Renal cortical epithelial cell (primary cell): ENCODE measurements around the gene MACROD2. TPM values are rescaled to one million over a fixed set of nuclear protein-coding genes. Genes with fewer than 3 reads are reported as not detected.
"Not testable (repeated sequence)": the region's sequence is repeated elsewhere in the genome, so short reads cannot be mapped to it uniquely, and the experiment has no call there.

ENCODE experiments used
- DNase-seq: peaks from one replicate; pipeline ENCODE4 v3.0.0-alpha.2; 2011; ENCODE audit warnings: low read depth
- total RNA-seq: library from RNA; depleted of rRNA; stranded (reverse); fragments of >200 nt; gene quantifications from 2 replicates; pipeline ENCODE4 v1.2.3, GENCODE V29; 2014

MACROD2 gene
- total RNA-seq, 1 donor from 2014 or later, result 5.4 TPM

GRCh38 chr20:14948416-14948815, 953.1 kb downstream of the MACROD2 start:
- DNase-seq, result peak; percentile 40

GRCh38 chr20:14950633-14951032, 955.3 kb downstream of the MACROD2 start:
- DNase-seq, result no peak

GRCh38 chr20:14951105-14951504, 955.8 kb downstream of the MACROD2 start:
- DNase-seq, result peak; percentile 55

GRCh38 chr20:14951707-14952418, 956.5 kb downstream of the MACROD2 start:
- DNase-seq, result peak; percentile 81

GRCh38 chr20:14953736-14954135, 958.4 kb downstream of the MACROD2 start:
- no peak for DNase-seq

- no peak for DNase-seq
These were observed 960.1 kb downstream of the MACROD2 start for GRCh38 chr20:14955399-14955798.

- no peak for DNase-seq
These were observed 960.7 kb downstream of the MACROD2 start for GRCh38 chr20:14956026-14956425.

GRCh38 chr20:14956538-14956937, 961.2 kb downstream of the MACROD2 start:
- peak; percentile 35 for DNase-seq

GRCh38 chr20:14957402-14957801, 962.1 kb downstream of the MACROD2 start:
- DNase-seq, result no peak

- no peak for DNase-seq
These were observed 963.3 kb downstream of the MACROD2 start for GRCh38 chr20:14958626-14959025.

GRCh38 chr20:14959506-14960475, 964.5 kb downstream of the MACROD2 start:
- no peak for DNase-seq

- DNase-seq, result no peak
These were observed 965.5 kb downstream of the MACROD2 start for GRCh38 chr20:14960831-14961230.

- peak; percentile 89 for DNase-seq
These were observed 967.9 kb downstream of the MACROD2 start for GRCh38 chr20:14963262-14963663.

- DNase-seq, result no peak
These were observed 970.9 kb downstream of the MACROD2 start for GRCh38 chr20:14966203-14966602.

- DNase-seq, result no peak
These were observed 971.5 kb downstream of the MACROD2 start for GRCh38 chr20:14966808-14967207.

GRCh38 chr20:14972256-14972655, 976.9 kb downstream of the MACROD2 start:
- DNase-seq, result no peak

GRCh38 chr20:14972690-14973089, 977.4 kb downstream of the MACROD2 start:
- DNase-seq, result no peak

GRCh38 chr20:14979453-14979986, 984.2 kb downstream of the MACROD2 start:
- peak; percentile 88 for DNase-seq

- DNase-seq, result not testable (repeated sequence)
These were observed 986.2 kb downstream of the MACROD2 start for GRCh38 chr20:14981486-14981885.

- DNase-seq, result not testable (repeated sequence)
These were observed 987.0 kb downstream of the MACROD2 start for GRCh38 chr20:14982324-14982723.

GRCh38 chr20:14984305-14984704, 989.0 kb downstream of the MACROD2 start:
- no peak for DNase-seq
